SK-N-SH (cell line): ENCODE measurements around the gene RFX3. TPM values are rescaled to one million over a fixed set of nuclear protein-coding genes. Genes with fewer than 3 reads are reported as not detected.

Source experiments
- CTCF ChIA-PET: fragments of 300-600, 350-600 bp; formaldehyde crosslinking; extraction: SDS; loops from one replicate; lab custom pipeline; 2021; lab: Yijun Ruan, JAX
- POLR2A ChIA-PET: fragments of 350-600 bp; sonication (Branson Sonifier 250); formaldehyde crosslinking; extraction: SDS; loops from one replicate; lab custom pipeline; 2020; ENCODE audit warnings: antibody characterized with exemption, inconsistent platforms; lab: Yijun Ruan, JAX
- DNase-seq: peaks from one replicate; pipeline ENCODE4 v3.0.0; 2012
- H2AFZ ChIP-seq: fragments of 200-600 bp; sonication (generic); 2 replicates; pipeline ENCODE4 v1.8.1; 2016; ENCODE audit warnings: antibody characterized with exemption, mild to moderate bottlenecking, low read depth
- H3F3A ChIP-seq: fragments of 200-600 bp; sonication (generic); replicated peaks from 2 replicates; pipeline ENCODE3; 2016; ENCODE audit warnings: antibody characterized with exemption, mild to moderate bottlenecking; ENCODE audit not compliant: insufficient read depth
- H3K27ac ChIP-seq, 2 experiments: fragments of 200-500 bp in 1 of 2; fragments of 200-600 bp in 1 of 2; sonication (Bioruptor generic) in 1 of 2; sonication (generic), shearing (Covaris generic) in 1 of 2; 2 replicates each; pipeline versions ENCODE4 v1.5.1 to v1.6.1; 2014 to 2016; ENCODE audit warnings: low read depth in 2 of 2, inconsistent platforms in 1 of 2, low read length in 1 of 2, mild to moderate bottlenecking in 1 of 2, mixed read lengths in 1 of 2
- H3K27me3 ChIP-seq: fragments of 200-600 bp; sonication (generic), shearing (Covaris generic); 2 replicates; pipeline ENCODE4 v1.6.1; 2016; ENCODE audit warnings: mixed run types; ENCODE audit not compliant: insufficient read depth
- H3K36me3 ChIP-seq, 2 experiments: fragments of 200-500 bp in 1 of 2; fragments of 200-600 bp in 1 of 2; sonication (Bioruptor generic) in 1 of 2; sonication (generic) in 1 of 2; replicated peaks in 1 of 2; 2 replicates each; pipeline versions ENCODE3 to v1.5.1; 2014 to 2016; ENCODE audit warnings: low read length in 1 of 2, mild to moderate bottlenecking in 1 of 2; ENCODE audit not compliant: insufficient read depth in 2 of 2, control insufficient read depth in 1 of 2
- H3K4me1 ChIP-seq, 2 experiments: fragments of 200-500 bp in 1 of 2; fragments of 200-600 bp in 1 of 2; sonication (Bioruptor generic) in 1 of 2; sonication (generic), shearing (Covaris generic) in 1 of 2; 2 replicates each; pipeline versions ENCODE4 v1.5.1 to v1.6.1; 2014 to 2016; ENCODE audit warnings: low read depth in 1 of 2, low read length in 1 of 2, mixed run types in 1 of 2; ENCODE audit not compliant: insufficient read depth in 2 of 2, control insufficient read depth in 1 of 2
- H3K4me2 ChIP-seq: fragments of 200-600 bp; sonication (generic), shearing (Covaris generic); 2 replicates; pipeline ENCODE4 v1.6.1; 2017; ENCODE audit warnings: mixed run types
- H3K4me3 ChIP-seq, 2 experiments: fragments of 200-500 bp in 1 of 2; fragments of 200-600 bp in 1 of 2; sonication (Bioruptor generic) in 1 of 2; sonication (generic), shearing (Covaris generic) in 1 of 2; 2 replicates each; pipeline versions ENCODE4 v1.5.1 to v1.8.1; 2014 to 2016; ENCODE audit warnings: low read depth in 2 of 2, inconsistent platforms in 1 of 2, low read length in 1 of 2, mild to moderate bottlenecking in 1 of 2, mixed read lengths in 1 of 2, moderate library complexity in 1 of 2
- H3K79me2 ChIP-seq: fragments of 200-600 bp; sonication (generic); 2 replicates; pipeline ENCODE4 v1.8.1; 2017; ENCODE audit warnings: mild to moderate bottlenecking; ENCODE audit not compliant: insufficient read depth
- H3K9ac ChIP-seq: fragments of 200-600 bp; sonication (generic); 2 replicates; pipeline ENCODE4 v1.6.1; 2017; ENCODE audit warnings: mixed run types
- H3K9me2 ChIP-seq: fragments of 200-600 bp; sonication (generic); 2 replicates; pipeline ENCODE4 v1.6.1; 2017; ENCODE audit warnings: mixed run types
- H3K9me3 ChIP-seq: fragments of 200-600 bp; sonication (generic); 2 replicates; pipeline ENCODE4 v1.6.1; 2017; ENCODE audit warnings: mixed run types, mild to moderate bottlenecking, moderate library complexity
- H4K20me1 ChIP-seq: fragments of 200-600 bp; sonication (generic); 2 replicates; pipeline ENCODE4 v1.6.1; 2017; ENCODE audit warnings: mild to moderate bottlenecking, mixed run types; ENCODE audit not compliant: insufficient read depth
- EZH2phosphoT487 ChIP-seq: fragments of 200-600 bp; sonication (generic); IDR thresholded peaks from 2 replicates; pipeline ENCODE4 v1.6.1; 2017; ENCODE audit warnings: low read depth, mixed run types, mild to moderate bottlenecking, antibody characterized with exemption, moderate library complexity, borderline replicate concordance
- FOSL2 ChIP-seq: IDR thresholded peaks from 2 replicates; pipeline ENCODE4 v1.4.0; 2012; ENCODE audit warnings: low read depth, mild to moderate bottlenecking, moderate library complexity, borderline replicate concordance
- JUND ChIP-seq: IDR thresholded peaks from 2 replicates; pipeline ENCODE4 v1.4.0; 2012
- MEF2A ChIP-seq: IDR thresholded peaks from 2 replicates; pipeline ENCODE4 v1.4.0; 2012; ENCODE audit warnings: low read depth, borderline replicate concordance
- MXI1 ChIP-seq: IDR thresholded peaks from 2 replicates; pipeline ENCODE4 v1.6.1; 2012; ENCODE audit warnings: mild to moderate bottlenecking, low read depth, low read length, improper control_type of control experiment
- NRF1 ChIP-seq: IDR thresholded peaks from 2 replicates; pipeline ENCODE4 v1.6.1; 2012; ENCODE audit warnings: low read depth, mild to moderate bottlenecking, low read length
- RAD21 ChIP-seq: IDR thresholded peaks from 2 replicates; pipeline ENCODE4 v1.6.1; 2012; ENCODE audit warnings: mild to moderate bottlenecking, low read length
- SIN3A ChIP-seq: IDR thresholded peaks from 2 replicates; pipeline ENCODE4 v1.6.1; 2012; ENCODE audit warnings: low read depth, mild to moderate bottlenecking, low read length, moderate library complexity, borderline replicate concordance
- SMC3 ChIP-seq: IDR thresholded peaks from 2 replicates; pipeline ENCODE4 v1.6.1; 2012; ENCODE audit warnings: low read depth, low read length, improper control_type of control experiment
- TCF12 ChIP-seq: IDR thresholded peaks from 2 replicates; pipeline ENCODE4 v1.4.0; 2012
- USF1 ChIP-seq: IDR thresholded peaks from 2 replicates; pipeline ENCODE4 v1.4.0; 2012; ENCODE audit warnings: low read depth, borderline replicate concordance
- WGBS: methylation state at CpG from one replicate; pipeline ENCODE4 v1.1.6; 2017; ENCODE audit warnings: low lambda C conversion rate; 5-methylcytosine and 5-hydroxymethylcytosine counted together
- polyA plus RNA-seq, 3 experiments: library from polyadenylated mRNA; depleted of rRNA; stranded (reverse); fragments of >200 nt; gene quantifications; 2 replicates each; pipeline ENCODE4 v1.2.3, GENCODE V29; 2012
- TF ChIP-seq, protein P1 (sequence below): fragments of 150-350 bp; IDR thresholded peaks from 2 replicates; pipeline ENCODE4 v1.6.1; 2016; ENCODE audit warnings: mild to moderate bottlenecking, low read depth, low read length
- TF ChIP-seq, protein P2 (sequence below): IDR thresholded peaks from 2 replicates; pipeline ENCODE4 v1.4.0; 2012; ENCODE audit warnings: low read depth, borderline replicate concordance

RFX3 gene
- polyA plus RNA-seq, 1 of the 3 experiments (the other 2 are of a cell fraction) = 1.7 TPM

DNA sequence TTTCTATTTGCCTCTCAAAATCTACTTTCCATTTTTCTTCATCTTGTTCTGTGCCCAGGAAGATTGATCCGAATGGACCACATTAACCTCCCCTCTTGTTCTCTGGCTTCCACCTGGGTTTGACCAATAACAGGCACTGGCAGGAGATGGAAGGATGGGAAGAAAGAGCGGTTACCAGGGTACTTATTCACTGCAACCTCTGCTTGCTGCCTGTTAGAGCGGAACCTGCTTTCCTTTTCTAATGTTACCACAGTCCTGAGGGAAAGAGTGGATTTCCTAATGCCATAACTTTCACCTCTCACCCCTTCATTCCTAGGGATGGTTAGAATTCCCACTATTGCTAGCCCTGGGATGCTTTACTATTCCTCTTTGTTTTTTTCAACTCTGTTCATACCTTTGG is 262.1 kb downstream of the RFX3 start:
- H3F3A ChIP-seq = peaks cover 3% of the 10 kb centered on the region
- no peak for DNase-seq
- H3K4me3 ChIP-seq = no peak overlapping the region
- TF ChIP-seq USF1 (no peak), MEF2A (no peak), MXI1 (no peak), SMC3 (no peak), RAD21 (no peak), NRF1 (no peak), TCF12 (no peak), EZH2phosphoT487 (no peak)
- no peak overlapping the region for H2AFZ ChIP-seq
- H4K20me1 ChIP-seq = no peaks in the 10 kb centered on the region
- peaks cover 5 to 14% of the 10 kb centered on the region in 2 experiments for H3K36me3 ChIP-seq
- no peak overlapping the region for H3K27ac ChIP-seq
- WGBS = 99% methylated on average over 3 of the region's 3 CpGs
- no peaks in the 10 kb centered on the region for H3K9me3 ChIP-seq
- no peaks in the 10 kb centered on the region; the same call in 1 of the 2 replicates for H3K79me2 ChIP-seq
- H3K4me1 ChIP-seq = no peaks in the 10 kb centered on the region; a peak in 1 of 4 replicates
- H3K27me3 ChIP-seq = no peaks in the 10 kb centered on the region
- CTCF ChIA-PET = no interaction called here
- H3K4me2 ChIP-seq = no peak overlapping the region
- no peaks in the 10 kb centered on the region for H3K9me2 ChIP-seq
- POLR2A ChIA-PET = no interaction called here
- no peak overlapping the region for H3K9ac ChIP-seq

GRCh38 chr9:3262826-3263529 is 262.8 kb downstream of the RFX3 start:
- CTCF ChIA-PET = no interaction called here
- 96% methylated on average over 10 of the region's 10 CpGs for WGBS
- Histone ChIP-seq H3K79me2 (no peaks in the 10 kb centered on the region; the same call in 1 of the 2 replicates), H3K36me3 (peaks cover 5 to 14% of the 10 kb centered on the region in 2 experiments), H3K9ac (no peak overlapping the region), H3K9me3 (no peaks in the 10 kb centered on the region), H3K27ac (no peak overlapping the region), H3K4me3 (no peak overlapping the region)
- TF ChIP-seq JUND = no peak
- TF ChIP-seq, all 33 proteins: peak for 0
- Histone ChIP-seq H2AFZ (no peak overlapping the region), H4K20me1 (no peaks in the 10 kb centered on the region), H3F3A (peaks cover 3% of the 10 kb centered on the region), H3K27me3 (no peaks in the 10 kb centered on the region), H3K4me1 (no peaks in the 10 kb centered on the region; a peak in 1 of 4 replicates), H3K4me2 (no peak overlapping the region), H3K9me2 (no peaks in the 10 kb centered on the region)
- POLR2A ChIA-PET = no interaction called here
- DNase-seq = no peak

GRCh38 chr9:3261484-3261883 is 264.3 kb downstream of the RFX3 start:
- Histone ChIP-seq H3K4me2 (no peak overlapping the region), H3K79me2 (no peaks in the 10 kb centered on the region; the same call in 1 of the 2 replicates), H2AFZ (no peak overlapping the region), H3K9ac (no peak overlapping the region), H3K4me3 (no peak overlapping the region), H3K4me1 (no peaks in the 10 kb centered on the region), H3K27me3 (no peaks in the 10 kb centered on the region), H3K36me3 (peaks cover 5 to 20% of the 10 kb centered on the region in 2 experiments), H3K9me3 (no peaks in the 10 kb centered on the region), H3K9me2 (no peaks in the 10 kb centered on the region), H3K27ac (no peak overlapping the region), H3F3A (peaks cover 3% of the 10 kb centered on the region), H4K20me1 (no peaks in the 10 kb centered on the region)
- no peak for DNase-seq
- 94% methylated on average over 5 of the region's 5 CpGs for WGBS
- ChIA-PET POLR2A (no interaction called here), CTCF (no interaction called here)
- TF ChIP-seq TCF12 (no peak), FOSL2 (no peak), MEF2A (no peak), SIN3A (no peak)
- TF ChIP-seq, protein P1, sequence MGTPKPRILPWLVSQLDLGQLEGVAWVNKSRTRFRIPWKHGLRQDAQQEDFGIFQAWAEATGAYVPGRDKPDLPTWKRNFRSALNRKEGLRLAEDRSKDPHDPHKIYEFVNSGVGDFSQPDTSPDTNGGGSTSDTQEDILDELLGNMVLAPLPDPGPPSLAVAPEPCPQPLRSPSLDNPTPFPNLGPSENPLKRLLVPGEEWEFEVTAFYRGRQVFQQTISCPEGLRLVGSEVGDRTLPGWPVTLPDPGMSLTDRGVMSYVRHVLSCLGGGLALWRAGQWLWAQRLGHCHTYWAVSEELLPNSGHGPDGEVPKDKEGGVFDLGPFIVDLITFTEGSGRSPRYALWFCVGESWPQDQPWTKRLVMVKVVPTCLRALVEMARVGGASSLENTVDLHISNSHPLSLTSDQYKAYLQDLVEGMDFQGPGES = no peak
- TF ChIP-seq, protein P2, sequence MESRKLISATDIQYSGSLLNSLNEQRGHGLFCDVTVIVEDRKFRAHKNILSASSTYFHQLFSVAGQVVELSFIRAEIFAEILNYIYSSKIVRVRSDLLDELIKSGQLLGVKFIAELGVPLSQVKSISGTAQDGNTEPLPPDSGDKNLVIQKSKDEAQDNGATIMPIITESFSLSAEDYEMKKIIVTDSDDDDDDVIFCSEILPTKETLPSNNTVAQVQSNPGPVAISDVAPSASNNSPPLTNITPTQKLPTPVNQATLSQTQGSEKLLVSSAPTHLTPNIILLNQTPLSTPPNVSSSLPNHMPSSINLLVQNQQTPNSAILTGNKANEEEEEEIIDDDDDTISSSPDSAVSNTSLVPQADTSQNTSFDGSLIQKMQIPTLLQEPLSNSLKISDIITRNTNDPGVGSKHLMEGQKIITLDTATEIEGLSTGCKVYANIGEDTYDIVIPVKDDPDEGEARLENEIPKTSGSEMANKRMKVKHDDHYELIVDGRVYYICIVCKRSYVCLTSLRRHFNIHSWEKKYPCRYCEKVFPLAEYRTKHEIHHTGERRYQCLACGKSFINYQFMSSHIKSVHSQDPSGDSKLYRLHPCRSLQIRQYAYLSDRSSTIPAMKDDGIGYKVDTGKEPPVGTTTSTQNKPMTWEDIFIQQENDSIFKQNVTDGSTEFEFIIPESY = no peak
